ENCODE measurements around the gene MANBA. TPM values are rescaled to one million over a fixed set of nuclear protein-coding genes. Genes with fewer than 3 reads are reported as not detected.

MANBA gene
- polyA plus RNA-seq, 3 donors: 80.8 to 94.4 (median 88.7) TPM

DNA sequence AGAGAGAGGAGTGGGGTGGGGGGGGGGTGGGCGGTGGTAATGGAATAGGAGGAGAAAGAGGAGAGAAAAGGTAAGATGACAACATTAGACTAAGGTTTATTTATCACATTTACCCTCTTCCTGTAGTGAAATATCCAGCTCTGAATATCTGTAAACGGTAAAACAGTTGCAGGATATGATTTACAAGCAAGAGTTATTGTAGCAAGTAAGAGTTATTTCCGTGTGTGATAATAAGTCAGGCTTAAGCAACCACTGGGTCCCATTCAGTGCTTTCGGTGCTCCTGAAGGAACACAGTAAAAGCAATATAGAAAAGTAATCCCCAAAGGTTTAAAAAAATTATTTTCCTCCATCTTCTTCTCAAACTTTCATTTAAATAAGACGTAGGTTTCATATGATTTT lies 103.6 kb downstream of the MANBA start:
- H3K36me3 ChIP-seq (replicated peaks in 1 of 2; ENCODE audit: control insufficient read depth in 1 of 2, insufficient read depth in 2 of 2, low read length in 2 of 2): peaks cover 78 to 88% of the 10 kb centered on the region in 2 donors
- intact Hi-C loops (cut with micrococcal nuclease): no loop called here
- no peaks in the 10 kb centered on the region for H3K79me2 ChIP-seq (ENCODE audit: insufficient read depth, low read length)
- H2AFZ ChIP-seq (ENCODE audit: insufficient read depth, low read depth, low read length, poor library complexity, severe bottlenecking): no peak overlapping the region
- TF ChIP-seq, protein P1, sequence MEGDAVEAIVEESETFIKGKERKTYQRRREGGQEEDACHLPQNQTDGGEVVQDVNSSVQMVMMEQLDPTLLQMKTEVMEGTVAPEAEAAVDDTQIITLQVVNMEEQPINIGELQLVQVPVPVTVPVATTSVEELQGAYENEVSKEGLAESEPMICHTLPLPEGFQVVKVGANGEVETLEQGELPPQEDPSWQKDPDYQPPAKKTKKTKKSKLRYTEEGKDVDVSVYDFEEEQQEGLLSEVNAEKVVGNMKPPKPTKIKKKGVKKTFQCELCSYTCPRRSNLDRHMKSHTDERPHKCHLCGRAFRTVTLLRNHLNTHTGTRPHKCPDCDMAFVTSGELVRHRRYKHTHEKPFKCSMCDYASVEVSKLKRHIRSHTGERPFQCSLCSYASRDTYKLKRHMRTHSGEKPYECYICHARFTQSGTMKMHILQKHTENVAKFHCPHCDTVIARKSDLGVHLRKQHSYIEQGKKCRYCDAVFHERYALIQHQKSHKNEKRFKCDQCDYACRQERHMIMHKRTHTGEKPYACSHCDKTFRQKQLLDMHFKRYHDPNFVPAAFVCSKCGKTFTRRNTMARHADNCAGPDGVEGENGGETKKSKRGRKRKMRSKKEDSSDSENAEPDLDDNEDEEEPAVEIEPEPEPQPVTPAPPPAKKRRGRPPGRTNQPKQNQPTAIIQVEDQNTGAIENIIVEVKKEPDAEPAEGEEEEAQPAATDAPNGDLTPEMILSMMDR (IDR thresholded peaks at IDR 0.05): no peak
- H3K4me2 ChIP-seq (replicated peaks; ENCODE audit: extremely low read depth, low read length, poor library complexity, severe bottlenecking): no peak overlapping the region
- H4K20me1 ChIP-seq (ENCODE audit: insufficient read depth, low read length): peaks cover 80% of the 10 kb centered on the region
- no peak overlapping the region for H3K27ac ChIP-seq (ENCODE audit: low read depth in 1 of 2, low read length in 2 of 2)
- no peaks in the 10 kb centered on the region for H3K9me3 ChIP-seq (replicated peaks in 1 of 2; ENCODE audit: control insufficient read depth in 1 of 2, insufficient read depth in 1 of 2, low read length in 2 of 2)
- H3K9ac ChIP-seq (ENCODE audit: insufficient read depth, low read length, poor library complexity, severe bottlenecking): no peak overlapping the region
- Mint-ChIP-seq H3K27me3 (ENCODE audit: low read depth in 3 of 3) (no peaks in the 10 kb centered on the region), H3K4me1 (no peaks in the 10 kb centered on the region), H3K27ac (no peak overlapping the region), H3K36me3 (peaks cover 39 to 52% of the 10 kb centered on the region in 2 donors), H3K4me3 (no peak overlapping the region), H3K9me3 (no peaks in the 10 kb centered on the region)
- H3K4me1 ChIP-seq (ENCODE audit: control insufficient read depth in 1 of 2, insufficient read depth in 2 of 2, low read length in 2 of 2): no peaks in the 10 kb centered on the region
- 90% methylated on average over 2 of the region's 5 CpGs for WGBS (ENCODE audit: insufficient coverage)
- DNase-seq: no peak
- no peaks in the 10 kb centered on the region for H3K27me3 ChIP-seq (ENCODE audit: control insufficient read depth in 2 of 2, insufficient read depth in 2 of 2, low read length in 2 of 2)
- H3K4me3 ChIP-seq (replicated peaks in 1 of 3; ENCODE audit: low read depth in 2 of 3, low read length in 3 of 3): no peak overlapping the region

- H3K9me3 ChIP-seq (replicated peaks in 1 of 2; ENCODE audit: control insufficient read depth in 1 of 2, insufficient read depth in 1 of 2, low read length in 2 of 2): no peaks in the 10 kb centered on the region
- Mint-ChIP-seq H3K27ac (no peak overlapping the region), H3K9me3 (no peaks in the 10 kb centered on the region), H3K4me3 (no peak overlapping the region), H3K36me3 (peaks cover 77 to 89% of the 10 kb centered on the region in 2 donors), H3K27me3 (ENCODE audit: low read depth in 3 of 3) (no peaks in the 10 kb centered on the region), H3K4me1 (no peaks in the 10 kb centered on the region)
- no peak overlapping the region for H3K4me2 ChIP-seq (replicated peaks; ENCODE audit: extremely low read depth, low read length, poor library complexity, severe bottlenecking)
- no peak overlapping the region for H3K9ac ChIP-seq (ENCODE audit: insufficient read depth, low read length, poor library complexity, severe bottlenecking)
- peaks cover 3% of the 10 kb centered on the region for H3K79me2 ChIP-seq (ENCODE audit: insufficient read depth, low read length)
- DNase-seq: no peak
- H3K4me3 ChIP-seq (replicated peaks in 1 of 3; ENCODE audit: low read depth in 2 of 3, low read length in 3 of 3): no peak overlapping the region
- TF ChIP-seq, protein P1 (IDR thresholded peaks at IDR 0.05): no peak
- no peak overlapping the region for H3K27ac ChIP-seq (ENCODE audit: low read depth in 1 of 2, low read length in 2 of 2)
- H3K36me3 ChIP-seq (replicated peaks in 1 of 2; ENCODE audit: control insufficient read depth in 1 of 2, insufficient read depth in 2 of 2, low read length in 2 of 2): peaks cover 76 to 96% of the 10 kb centered on the region in 2 donors
- H4K20me1 ChIP-seq (ENCODE audit: insufficient read depth, low read length): peaks cover 41% of the 10 kb centered on the region
- H3K27me3 ChIP-seq (ENCODE audit: control insufficient read depth in 2 of 2, insufficient read depth in 2 of 2, low read length in 2 of 2): no peaks in the 10 kb centered on the region
- WGBS (ENCODE audit: insufficient coverage): no CpG with 5 or more reads among the region's 1 CpG
- H3K4me1 ChIP-seq (ENCODE audit: control insufficient read depth in 1 of 2, insufficient read depth in 2 of 2, low read length in 2 of 2): no peaks in the 10 kb centered on the region
- intact Hi-C loops (cut with micrococcal nuclease): no loop called here
- H2AFZ ChIP-seq (ENCODE audit: insufficient read depth, low read depth, low read length, poor library complexity, severe bottlenecking): no peak overlapping the region
Observed at GRCh38 chr4:102647117-102647516, 113.7 kb downstream of the MANBA start.
